DMS 273 (cell line): Measurements from ENCODE around the gene SNX22.
"Not testable (repeated sequence)": the region's sequence is repeated elsewhere in the genome, so short reads cannot be mapped to it uniquely, and the experiment has no call there.

Experiments used
- DNase-seq: peaks from one replicate; lab custom pipeline; 2025; ENCODE audit not compliant: unreplicated experiment; lab: John Stamatoyannopoulos, UW

The SNX22 gene

GRCh38 chr15:64151727-64152506 lies at the start of gene SNX22:
SNX22 (plus strand) TSS chr15:64151731; CDS start chr15:64151776, 45 bp downstream.
- DNase-seq: peak; percentile 39

DNA sequence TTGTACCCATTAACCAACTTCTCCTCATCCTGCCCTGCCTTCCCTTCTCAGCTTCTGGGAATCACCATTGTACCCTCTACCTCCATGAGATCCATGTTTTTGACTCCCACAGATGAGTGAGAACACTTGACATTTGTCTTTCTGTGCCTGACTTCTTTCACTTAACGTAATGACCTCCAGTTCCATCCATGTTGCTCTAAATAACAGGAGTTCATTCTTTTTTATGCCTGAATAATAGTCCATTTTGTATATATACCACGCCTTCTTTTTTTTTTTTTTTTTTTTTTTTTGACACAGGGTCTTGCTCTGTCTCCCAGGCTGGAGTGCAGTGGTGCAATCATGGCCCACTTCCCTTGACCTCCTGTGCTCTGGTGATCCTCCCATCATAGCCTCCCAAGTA lies 49.0 kb upstream of the SNX22 start:
- no peak for DNase-seq

GRCh38 chr15:64105113-64105704 lies 46.3 kb upstream of the SNX22 start:
- DNase-seq: no peak

DNA sequence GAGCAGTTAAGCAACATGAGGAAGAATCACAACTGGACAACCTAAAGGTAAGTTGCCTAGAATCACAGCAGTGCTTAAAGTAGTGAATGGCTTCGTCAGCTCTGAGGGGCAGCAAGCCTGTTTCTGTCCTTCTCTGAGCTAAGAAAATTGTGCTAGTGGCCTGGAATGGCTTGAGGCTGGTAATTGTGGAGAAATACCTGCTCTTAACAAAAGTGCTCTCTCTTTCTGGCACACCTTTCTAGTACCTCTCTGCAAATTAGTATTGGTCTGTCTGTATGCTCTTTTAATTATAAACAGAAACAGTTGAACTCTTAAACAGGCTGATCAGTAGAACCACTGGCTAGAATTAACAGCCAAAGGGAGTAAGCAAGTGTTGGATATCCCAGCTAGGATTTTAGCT lies 44.2 kb upstream of the SNX22 start:
- DNase-seq: no peak

- not testable (repeated sequence) for DNase-seq
Observed at GRCh38 chr15:64110108-64110701, 41.3 kb upstream of the SNX22 start.

GRCh38 chr15:64110950-64111678 lies 40.4 kb upstream of the SNX22 start:
- no peak for DNase-seq

GRCh38 chr15:64111679-64112050 lies 39.9 kb upstream of the SNX22 start:
- no peak for DNase-seq

DNA sequence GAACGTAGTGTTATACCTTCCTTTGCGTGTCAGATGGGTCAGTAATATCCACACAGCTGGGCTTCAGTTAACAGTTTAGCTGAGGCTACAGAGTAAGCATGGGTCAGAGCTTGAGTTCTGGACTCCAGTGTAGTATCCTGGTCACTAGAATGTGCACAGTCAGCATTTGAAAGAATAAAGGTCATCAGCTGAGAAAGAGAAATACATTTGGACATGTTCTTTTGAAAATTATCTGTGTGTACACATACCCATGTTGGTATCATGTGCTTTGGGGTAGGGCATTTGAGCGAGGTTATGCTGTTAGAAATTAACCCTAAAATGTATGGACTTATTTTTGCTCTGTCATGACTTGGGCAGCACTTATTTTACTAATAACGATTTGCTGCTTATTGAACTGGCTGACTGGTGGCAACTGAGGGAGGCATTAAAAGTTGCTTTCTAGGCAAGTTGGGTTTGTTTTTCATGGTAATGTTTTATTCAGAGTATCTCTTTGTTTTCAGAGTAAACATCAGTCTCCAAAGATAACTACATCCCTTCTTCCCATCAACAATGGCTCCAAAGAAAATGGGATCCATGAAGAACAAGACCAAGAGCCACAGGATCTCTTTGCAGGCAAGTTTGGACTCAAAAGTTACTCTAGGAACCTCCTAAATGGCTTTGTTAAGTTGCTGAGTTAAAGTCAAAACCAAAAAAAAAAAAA lies 39.3 kb upstream of the SNX22 start:
- DNase-seq: no peak

DNA sequence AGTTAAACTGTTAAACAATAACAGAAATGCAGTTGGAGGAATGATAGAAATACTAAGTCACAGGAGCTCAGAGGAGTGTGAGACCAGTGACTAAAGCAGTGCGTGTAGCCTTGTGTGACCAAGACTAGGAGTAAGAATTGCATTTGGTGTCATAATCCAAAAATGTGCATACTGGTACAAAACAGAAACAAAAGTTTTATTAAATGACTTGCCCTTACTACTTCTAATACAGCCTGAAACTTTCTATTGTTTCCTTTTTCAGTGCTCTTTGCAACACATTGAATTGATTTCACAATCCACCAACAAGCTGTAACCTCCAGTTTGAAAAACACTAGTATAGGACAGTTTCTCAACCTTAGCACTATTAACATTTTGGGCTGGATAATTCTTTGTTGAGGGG lies 38.6 kb upstream of the SNX22 start:
- DNase-seq: no peak

GRCh38 chr15:64117759-64118487 lies 33.6 kb upstream of the SNX22 start:
- DNase-seq: no peak

- DNase-seq: not testable (repeated sequence)
Observed at GRCh38 chr15:64120322-64120721, 31.2 kb upstream of the SNX22 start.

GRCh38 chr15:64121614-64122013 lies 29.9 kb upstream of the SNX22 start:
- no peak for DNase-seq

DNA sequence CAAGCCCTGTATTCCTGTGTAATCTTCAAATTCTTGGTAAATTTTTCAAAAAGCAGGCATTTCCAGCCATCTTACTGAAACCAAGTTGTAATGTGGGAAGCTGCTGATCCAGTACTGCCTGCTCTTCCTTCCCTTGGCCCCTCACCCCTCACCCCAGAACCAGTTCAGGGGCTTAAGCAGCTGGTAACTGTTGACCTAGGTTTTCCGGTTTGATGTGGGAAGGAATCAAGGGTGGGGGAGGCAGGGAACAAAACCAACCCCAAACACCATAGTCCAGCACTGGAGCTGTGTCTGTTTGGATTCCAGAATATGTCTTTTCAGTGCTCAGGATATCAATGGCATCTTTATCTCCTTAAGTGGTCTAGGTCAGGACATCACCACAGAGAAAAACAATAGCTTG lies 29.1 kb upstream of the SNX22 start:
- no peak for DNase-seq

- DNase-seq: no peak
Observed at GRCh38 chr15:64122936-64123351, 28.6 kb upstream of the SNX22 start.

DNA sequence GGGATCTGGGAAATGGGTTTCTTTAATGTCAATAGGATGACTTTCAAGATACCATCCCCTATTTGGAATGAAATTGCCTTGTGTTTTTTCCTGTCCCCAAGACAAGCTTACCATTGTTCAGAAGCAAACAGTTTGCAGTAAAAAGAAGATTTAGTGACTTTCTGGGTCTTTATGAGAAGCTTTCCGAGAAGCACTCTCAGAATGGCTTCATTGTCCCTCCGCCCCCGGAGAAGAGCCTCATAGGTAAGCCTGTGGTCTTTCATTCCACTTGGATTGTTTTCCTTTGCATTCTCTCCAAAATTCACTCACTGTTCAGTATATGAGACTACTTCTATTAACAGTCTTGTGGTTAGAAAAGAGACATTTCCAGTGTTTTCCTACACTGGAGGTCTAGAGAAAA lies 25.6 kb upstream of the SNX22 start:
- no peak for DNase-seq

GRCh38 chr15:64127521-64128270 lies 23.8 kb upstream of the SNX22 start:
- DNase-seq: no peak

DNA sequence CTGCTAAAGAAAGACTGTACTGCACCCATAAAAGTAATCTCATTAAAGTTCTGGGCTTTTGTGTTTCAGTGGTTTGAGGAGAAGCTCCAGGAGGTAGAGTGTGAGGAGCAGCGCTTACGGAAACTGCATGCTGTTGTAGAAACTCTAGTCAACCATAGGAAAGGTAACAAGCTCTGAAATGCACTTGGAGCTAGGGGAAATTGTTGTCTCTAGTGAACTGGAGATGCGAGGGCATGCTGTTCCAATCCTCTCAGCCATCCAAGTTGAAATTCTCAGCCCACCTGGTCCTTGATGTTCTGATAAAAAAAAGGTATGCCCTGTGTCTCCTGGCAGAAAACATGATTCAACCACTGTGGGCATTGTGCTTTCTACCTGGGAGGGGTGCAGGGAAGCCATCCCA lies 21.4 kb upstream of the SNX22 start:
- no peak for DNase-seq

DNA sequence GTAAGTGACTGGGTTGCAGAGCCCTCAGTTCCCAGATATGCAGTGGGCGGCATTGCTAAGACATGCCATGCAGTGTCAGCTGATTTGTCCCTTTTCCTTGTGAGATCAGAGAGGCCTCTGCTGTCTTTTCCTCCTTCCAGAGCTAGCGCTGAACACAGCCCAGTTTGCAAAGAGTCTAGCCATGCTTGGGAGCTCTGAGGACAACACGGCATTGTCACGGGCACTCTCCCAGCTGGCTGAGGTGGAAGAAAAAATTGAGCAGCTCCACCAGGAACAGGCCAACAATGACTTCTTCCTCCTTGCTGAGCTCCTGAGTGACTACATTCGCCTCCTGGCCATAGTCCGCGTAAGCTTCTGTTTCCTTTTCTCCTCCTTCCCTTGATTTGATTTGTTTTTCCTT lies 20.0 kb upstream of the SNX22 start:
- no peak for DNase-seq

GRCh38 chr15:64132217-64132616 lies 19.3 kb upstream of the SNX22 start:
- no peak for DNase-seq
